HCT116 (cell line): Measurements from ENCODE around the gene MYOM1. TPM values are rescaled to one million over a fixed set of nuclear protein-coding genes. Genes with fewer than 3 reads are reported as not detected.

Experiments
- ATAC-seq: fragments of 200-7000 bp; cut with Tn5 transposase; 2 replicates; pipeline ENCODE4 v1.9.1; 2020; ENCODE audit warnings: mild to moderate bottlenecking, moderate library complexity
- BruUV-seq: library from RNA; stranded (reverse); fragments of 400-500 nt; replicated peaks from 2 replicates; lab custom pipeline; 2021; lab: Mats Ljungman, UMichigan
- CTCF ChIA-PET: fragments of 300-600 bp; sonication (Branson Sonifier 250); formaldehyde crosslinking; loops from one replicate; lab custom pipeline; 2021; ENCODE audit warnings: antibody characterized with exemption; lab: Charles Lee
- POLR2A ChIA-PET: fragments of 300-600, 350-600 bp; sonication (Branson Sonifier 250); formaldehyde crosslinking; loops from one replicate; lab custom pipeline; 2021; ENCODE audit warnings: antibody characterized with exemption; lab: Charles Lee
- RAD21 ChIA-PET, 2 experiments: fragments of 300-600 bp; sonication (Branson Sonifier 250); formaldehyde crosslinking; loops; one replicate each; lab custom pipeline; 2023; ENCODE audit warnings: low total read pairs in 2 of 2; ENCODE audit not compliant: uncharacterized antibody in 2 of 2, unreplicated experiment in 2 of 2, low non-redundant PET in 1 of 2; lab: Charles Lee
- DNase-seq: peaks from one replicate; pipeline ENCODE4 v3.0.0-alpha.2; 2010; ENCODE audit warnings: low read depth, low spot score
- H2AFZ ChIP-seq: fragments of 200-600 bp; shearing (Covaris generic), sonication (generic); 2 replicates; pipeline ENCODE4 v1.6.1; 2017; ENCODE audit warnings: low read depth, mixed run types, mixed read lengths, antibody characterized with exemption, low read length; ENCODE audit not compliant: poor library complexity, severe bottlenecking
- H3K27ac ChIP-seq: 2 replicates; pipeline ENCODE4 v1.5.1; 2012; ENCODE audit warnings: low read depth, low read length
- H3K27me3 ChIP-seq: fragments of 200-600 bp; sonication (generic); 2 replicates; pipeline ENCODE4 v1.6.1; 2016; ENCODE audit warnings: mixed run types, low read length, mixed read lengths; ENCODE audit not compliant: insufficient read depth
- H3K36me3 ChIP-seq, 2 experiments: fragments of 200-500 bp in 1 of 2; fragments of 200-600 bp in 1 of 2; sonication (Bioruptor generic) in 1 of 2; sonication (generic) in 1 of 2; 2 replicates each; pipeline versions ENCODE4 v1.5.1 to v1.6.1; 2014 to 2016; ENCODE audit warnings: low read length in 2 of 2, inconsistent platforms in 1 of 2, mixed read lengths in 1 of 2, mixed run types in 1 of 2; ENCODE audit not compliant: insufficient read depth in 2 of 2, control insufficient read depth in 1 of 2
- H3K4me1 ChIP-seq, 2 experiments: fragments of 200-600 bp in 1 of 2; sonication (generic) in 1 of 2; 2 replicates each; pipeline versions ENCODE4 v1.5.1 to v1.6.1; 2012 to 2017; ENCODE audit warnings: low read length in 2 of 2, inconsistent platforms in 1 of 2, mild to moderate bottlenecking in 1 of 2, mixed read lengths in 1 of 2, mixed run types in 1 of 2, moderate library complexity in 1 of 2; ENCODE audit not compliant: insufficient read depth in 2 of 2, control insufficient read depth in 1 of 2
- H3K4me2 ChIP-seq: fragments of 200-600 bp; sonication (generic); 2 replicates; pipeline ENCODE4 v1.6.1; 2017; ENCODE audit warnings: mixed run types, low read length, mixed read lengths
- H3K4me3 ChIP-seq, 2 experiments: fragments of 200-600 bp in 1 of 2; sonication (generic) in 1 of 2; replicated peaks in 1 of 2; 2 replicates each; pipeline ENCODE4 v1.5.1; 2011 to 2016; ENCODE audit warnings: low read length in 2 of 2, control low read depth in 1 of 2, low read depth in 1 of 2, mild to moderate bottlenecking in 1 of 2, mixed read lengths in 1 of 2, mixed run types in 1 of 2
- H3K79me2 ChIP-seq: fragments of 200-600 bp; sonication (generic); 2 replicates; pipeline ENCODE4 v1.6.1; 2017; ENCODE audit warnings: mild to moderate bottlenecking, mixed run types, low read length, moderate library complexity, mixed read lengths; ENCODE audit not compliant: insufficient read depth
- H3K9ac ChIP-seq: fragments of 200-600 bp; sonication (generic); 2 replicates; pipeline ENCODE4 v1.6.1; 2016; ENCODE audit warnings: low read length, mixed read lengths
- H3K9me2 ChIP-seq: fragments of 200-600 bp; sonication (generic), shearing (Covaris generic); 2 replicates; pipeline ENCODE4 v1.6.1; 2017; ENCODE audit warnings: mixed run types, mild to moderate bottlenecking, moderate library complexity; ENCODE audit not compliant: insufficient read depth
- H3K9me3 ChIP-seq, 2 experiments: fragments of 200-500 bp in 1 of 2; fragments of 200-600 bp in 1 of 2; sonication (Bioruptor generic) in 1 of 2; sonication (generic) in 1 of 2; 2 replicates each; pipeline ENCODE4 v1.6.1; 2014 to 2017; ENCODE audit warnings: low read length in 2 of 2, mixed read lengths in 2 of 2, inconsistent platforms in 1 of 2, low read depth in 1 of 2, mild to moderate bottlenecking in 1 of 2, mixed run types in 1 of 2, moderate library complexity in 1 of 2; ENCODE audit not compliant: control insufficient read depth in 1 of 2, insufficient read depth in 1 of 2
- H4K20me1 ChIP-seq: fragments of 200-600 bp; sonication (generic), shearing (Covaris generic); 2 replicates; pipeline ENCODE4 v1.6.1; 2017; ENCODE audit warnings: mixed run types, mild to moderate bottlenecking, moderate library complexity; ENCODE audit not compliant: insufficient read depth
- CEBPB ChIP-seq: IDR thresholded peaks from 2 replicates; pipeline ENCODE4 v1.6.1; 2012; ENCODE audit warnings: low read depth
- CTCF ChIP-seq, 3 experiments: fragments of 200-600 bp in 1 of 3; sonication (generic) in 1 of 3; IDR thresholded peaks in 2 of 3; conservative IDR thresholded peaks in 1 of 3; 2 replicates each; pipeline ENCODE4 v1.5.1; 2012 to 2017; ENCODE audit warnings: low read depth in 2 of 3, low read length in 2 of 3, antibody characterized with exemption in 1 of 3, borderline replicate concordance in 1 of 3, control low read depth in 1 of 3, mild to moderate bottlenecking in 1 of 3, mixed read lengths in 1 of 3, mixed run types in 1 of 3, moderate library complexity in 1 of 3; ENCODE audit not compliant: insufficient read depth in 1 of 3
- EGR1 ChIP-seq: IDR thresholded peaks from 2 replicates; pipeline ENCODE4 v1.6.1; 2012; ENCODE audit warnings: low read depth
- EZH2phosphoT487 ChIP-seq: fragments of 200-600 bp; IDR thresholded peaks from 2 replicates; pipeline ENCODE4 v1.6.1; 2018; ENCODE audit warnings: antibody characterized with exemption, borderline replicate concordance
- RAD21 ChIP-seq: IDR thresholded peaks from 2 replicates; pipeline ENCODE4 v1.6.1; 2012; ENCODE audit warnings: low read depth, mild to moderate bottlenecking
- TCF7L2 ChIP-seq: IDR thresholded peaks from 2 replicates; pipeline ENCODE4 v1.7.0; 2011; ENCODE audit warnings: borderline replicate concordance, inconsistent platforms; ENCODE audit not compliant: insufficient read depth, insufficient read length; ENCODE audit errors: extremely low read depth
- YY1 ChIP-seq: IDR thresholded peaks from 2 replicates; pipeline ENCODE4 v1.6.1; 2011; ENCODE audit warnings: low read length, low read depth, moderate library complexity, mild to moderate bottlenecking; ENCODE audit not compliant: insufficient replicate concordance; ENCODE audit errors: extremely low read depth
- ZNF274 ChIP-seq: fragments of 200-500 bp; sonication (Bioruptor generic); IDR thresholded peaks from 2 replicates; pipeline ENCODE4 v1.6.1; 2014; ENCODE audit warnings: mild to moderate bottlenecking, low read depth, low read length, inconsistent platforms
- intact Hi-C: fragments of 100-400 bp; cut with micrococcal nuclease; formaldehyde crosslinking; loops from 2 replicates; pipeline ENCODE4 v1.10.0; 2022
- total RNA-seq: library from RNA; stranded (reverse); gene quantifications from one replicate; pipeline ENCODE4 v1.2.1, GENCODE V29; 2021; ENCODE audit not compliant: unreplicated experiment
- TF ChIP-seq, protein P1 (sequence below): IDR thresholded peaks from 2 replicates; pipeline ENCODE4 v1.6.1; 2012

Gene MYOM1
- total RNA-seq, 1 experiment from 2014 or later = 0.52 TPM

- Histone ChIP-seq H4K20me1 (no peaks in the 10 kb centered on the region), H3K9me2 (no peaks in the 10 kb centered on the region), H3K36me3 (no peaks in the 10 kb centered on the region), H3K79me2 (no peaks in the 10 kb centered on the region), H3K9ac (no peak overlapping the region), H2AFZ (no peak overlapping the region), H3K4me1 (peaks cover 3 to 5% of the 10 kb centered on the region in 2 experiments; a peak in 1 of 4 replicates), H3K4me3 (no peak overlapping the region), H3K4me2 (no peak overlapping the region), H3K9me3 (no peaks in the 10 kb centered on the region), H3K27ac (no peak overlapping the region), H3K27me3 (no peaks in the 10 kb centered on the region)
- ChIA-PET POLR2A (no interaction called here), CTCF (no interaction called here), RAD21 (no interaction called here)
- ATAC-seq = no peak
- intact Hi-C loops = no loop called here
- DNase-seq = no peak
- TF ChIP-seq YY1 = no peak
- no peak for TF ChIP-seq CTCF (IDR thresholded peaks at IDR 0.05 in 2 of 3, conservative IDR thresholded peaks at IDR 0.05 in 1 of 3; ENCODE audit: borderline replicate concordance in 1 of 3, insufficient read depth in 1 of 3, low read depth in 2 of 3, low read length in 2 of 3)
- TF ChIP-seq ZNF274 = no peak
- TF ChIP-seq, protein P1, sequence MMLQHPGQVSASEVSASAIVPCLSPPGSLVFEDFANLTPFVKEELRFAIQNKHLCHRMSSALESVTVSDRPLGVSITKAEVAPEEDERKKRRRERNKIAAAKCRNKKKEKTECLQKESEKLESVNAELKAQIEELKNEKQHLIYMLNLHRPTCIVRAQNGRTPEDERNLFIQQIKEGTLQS = no peak
- TF ChIP-seq TCF7L2 = no peak
- no peak for TF ChIP-seq EGR1
- TF ChIP-seq EZH2phosphoT487 = no peak
- no peak for TF ChIP-seq CEBPB
- TF ChIP-seq RAD21 = no peak
- no TSS peak for BruUV-seq
Observed at GRCh38 chr18:3130344-3130743, 89.4 kb downstream of the MYOM1 start.
